ENCODE measurements around the gene ABHD5. TPM values are rescaled to one million over a fixed set of nuclear protein-coding genes. Genes with fewer than 3 reads are reported as not detected.

Gene ABHD5
- total RNA-seq, 1 donor from 2014 or later: 13.2 TPM

DNA sequence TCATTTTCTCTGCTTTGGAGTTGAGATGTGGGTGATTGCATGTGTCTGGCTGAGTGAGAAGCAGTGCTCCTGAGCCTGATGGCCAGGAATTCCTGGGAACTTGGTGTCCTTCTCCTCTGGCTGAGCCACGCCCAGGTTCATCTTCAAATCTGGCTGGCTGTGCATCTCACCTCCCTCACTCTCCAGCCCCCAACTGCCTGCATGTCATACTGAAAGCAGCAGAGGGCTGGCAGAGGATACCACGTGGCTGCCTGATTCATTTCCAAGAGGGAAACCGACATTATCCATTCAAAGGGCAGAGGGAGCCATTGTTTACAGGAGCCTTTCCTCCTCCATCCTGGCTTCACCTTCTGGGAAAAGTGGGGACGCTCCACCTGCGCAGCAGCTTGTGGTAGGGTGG is 57.4 kb downstream of the ABHD5 start:
- H3K4me3 Mint-ChIP-seq: no peak overlapping the region
- no peaks in the 10 kb centered on the region for H3K4me1 Mint-ChIP-seq (ENCODE audit: unreplicated experiment)
- H3K27me3 Mint-ChIP-seq: peaks cover 9% of the 10 kb centered on the region
- no peak for DNase-seq (ENCODE audit: extremely low spot score, unreplicated experiment)
- H3K36me3 Mint-ChIP-seq: no peaks in the 10 kb centered on the region
- H3K9me3 Mint-ChIP-seq: peaks cover 10% of the 10 kb centered on the region
- TF ChIP-seq, protein P1, sequence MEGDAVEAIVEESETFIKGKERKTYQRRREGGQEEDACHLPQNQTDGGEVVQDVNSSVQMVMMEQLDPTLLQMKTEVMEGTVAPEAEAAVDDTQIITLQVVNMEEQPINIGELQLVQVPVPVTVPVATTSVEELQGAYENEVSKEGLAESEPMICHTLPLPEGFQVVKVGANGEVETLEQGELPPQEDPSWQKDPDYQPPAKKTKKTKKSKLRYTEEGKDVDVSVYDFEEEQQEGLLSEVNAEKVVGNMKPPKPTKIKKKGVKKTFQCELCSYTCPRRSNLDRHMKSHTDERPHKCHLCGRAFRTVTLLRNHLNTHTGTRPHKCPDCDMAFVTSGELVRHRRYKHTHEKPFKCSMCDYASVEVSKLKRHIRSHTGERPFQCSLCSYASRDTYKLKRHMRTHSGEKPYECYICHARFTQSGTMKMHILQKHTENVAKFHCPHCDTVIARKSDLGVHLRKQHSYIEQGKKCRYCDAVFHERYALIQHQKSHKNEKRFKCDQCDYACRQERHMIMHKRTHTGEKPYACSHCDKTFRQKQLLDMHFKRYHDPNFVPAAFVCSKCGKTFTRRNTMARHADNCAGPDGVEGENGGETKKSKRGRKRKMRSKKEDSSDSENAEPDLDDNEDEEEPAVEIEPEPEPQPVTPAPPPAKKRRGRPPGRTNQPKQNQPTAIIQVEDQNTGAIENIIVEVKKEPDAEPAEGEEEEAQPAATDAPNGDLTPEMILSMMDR (conservative IDR thresholded peaks at IDR 0.05): no peak
- no peak overlapping the region for H3K27ac Mint-ChIP-seq

DNA sequence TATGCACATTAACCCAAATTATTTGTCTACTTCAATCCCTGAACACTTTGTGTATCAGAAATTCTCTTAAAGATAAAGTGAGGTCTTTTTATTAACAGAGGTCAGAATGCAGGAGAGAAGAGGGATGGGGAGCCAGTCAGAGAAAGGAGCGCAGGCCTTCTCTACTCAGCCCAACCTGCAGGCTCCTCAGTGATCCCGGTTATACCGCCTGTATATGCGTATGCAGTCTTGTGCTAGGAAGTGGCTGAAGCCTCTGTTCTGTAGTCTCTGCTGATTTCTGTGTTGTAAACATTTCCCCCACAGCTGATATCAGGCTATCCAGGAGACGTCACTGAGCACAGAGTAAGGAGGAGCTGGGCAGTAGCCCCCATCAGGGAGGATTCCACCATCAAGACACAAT is 57.9 kb downstream of the ABHD5 start:
- no peaks in the 10 kb centered on the region for H3K36me3 Mint-ChIP-seq
- peaks cover 9% of the 10 kb centered on the region for H3K27me3 Mint-ChIP-seq
- H3K4me1 Mint-ChIP-seq (ENCODE audit: unreplicated experiment): no peaks in the 10 kb centered on the region
- peaks cover 10% of the 10 kb centered on the region for H3K9me3 Mint-ChIP-seq
- no peak for DNase-seq (ENCODE audit: extremely low spot score, unreplicated experiment)
- no peak overlapping the region for H3K27ac Mint-ChIP-seq
- TF ChIP-seq, protein P1 (conservative IDR thresholded peaks at IDR 0.05): no peak
- no peak overlapping the region for H3K4me3 Mint-ChIP-seq

DNA sequence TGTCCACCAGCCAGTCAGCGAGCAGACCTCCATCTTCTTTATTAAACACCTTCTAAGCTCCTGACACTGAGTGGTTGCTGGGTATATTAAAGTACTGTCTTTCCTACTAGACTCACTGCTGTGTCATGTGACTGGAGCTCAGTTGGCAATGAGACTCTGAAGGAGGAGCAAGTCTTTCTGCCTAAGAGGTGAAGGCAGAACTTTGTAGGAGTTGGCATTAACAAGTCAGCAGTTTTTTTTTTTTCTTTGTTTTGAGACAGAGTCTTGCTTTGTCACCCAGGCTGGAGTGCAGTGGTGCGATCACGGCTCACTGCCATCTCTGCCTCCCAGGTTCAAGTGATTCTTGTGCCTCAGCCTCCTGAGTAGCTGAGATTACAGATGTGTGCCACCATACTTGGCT is 62.2 kb downstream of the ABHD5 start:
- no peak overlapping the region for H3K4me3 Mint-ChIP-seq
- no peak overlapping the region for H3K27ac Mint-ChIP-seq
- no peaks in the 10 kb centered on the region for H3K36me3 Mint-ChIP-seq
- H3K4me1 Mint-ChIP-seq (ENCODE audit: unreplicated experiment): no peaks in the 10 kb centered on the region
- no peak for DNase-seq (ENCODE audit: extremely low spot score, unreplicated experiment)
- TF ChIP-seq, protein P1 (conservative IDR thresholded peaks at IDR 0.05): no peak
- H3K9me3 Mint-ChIP-seq: no peaks in the 10 kb centered on the region
- H3K27me3 Mint-ChIP-seq: peaks cover 17% of the 10 kb centered on the region

DNA sequence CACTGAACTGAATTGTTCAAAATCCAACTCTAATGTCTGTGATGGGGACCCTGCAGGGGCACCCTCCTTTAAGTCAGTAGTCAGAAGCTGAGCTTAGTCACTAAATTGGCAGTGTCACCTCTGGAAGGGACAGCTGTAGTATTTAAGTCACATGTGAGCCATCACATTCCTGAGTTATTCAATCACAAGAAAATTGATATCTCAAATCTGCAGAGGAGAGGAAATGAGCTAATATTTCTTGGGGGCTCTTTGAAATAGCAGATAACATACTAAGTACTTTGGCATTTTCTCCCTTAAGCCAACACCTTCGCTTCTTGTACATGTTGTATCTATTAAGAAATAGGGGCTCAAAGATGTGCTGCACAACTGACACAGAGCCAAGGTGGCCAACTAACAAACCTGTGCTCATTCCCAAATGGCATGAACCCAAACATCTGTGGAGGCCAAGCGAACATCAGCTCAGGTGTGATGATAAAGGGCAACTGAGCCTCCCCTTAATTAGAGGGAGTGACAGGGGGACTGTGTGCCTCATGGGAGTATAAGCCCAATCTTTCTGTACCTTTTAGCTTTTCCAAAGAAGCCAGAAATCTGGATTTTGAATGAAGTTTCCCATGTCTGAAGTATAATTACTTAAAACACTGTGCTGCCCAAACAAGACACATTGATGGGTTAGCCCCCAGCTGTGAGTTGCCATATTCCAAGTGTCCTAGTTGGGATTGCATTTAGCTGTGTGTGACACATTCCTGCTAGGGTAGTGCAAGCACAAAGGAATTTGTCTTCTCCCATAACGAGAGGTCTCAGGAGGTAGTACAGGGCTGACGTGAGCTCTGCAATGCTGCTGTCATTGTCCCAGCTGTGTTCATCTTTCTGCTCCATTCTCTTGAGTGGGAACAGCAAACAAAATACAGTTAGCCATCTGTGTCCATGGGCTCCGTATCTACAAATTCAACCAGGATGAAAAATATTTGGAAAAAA is 63.3 kb downstream of the ABHD5 start:
- Mint-ChIP-seq H3K36me3 (no peaks in the 10 kb centered on the region), H3K27me3 (peaks cover 17% of the 10 kb centered on the region), H3K27ac (no peak overlapping the region), H3K9me3 (no peaks in the 10 kb centered on the region), H3K4me3 (no peak overlapping the region), H3K4me1 (ENCODE audit: unreplicated experiment) (no peaks in the 10 kb centered on the region)
- TF ChIP-seq, protein P1 (conservative IDR thresholded peaks at IDR 0.05): no peak
- no peak for DNase-seq (ENCODE audit: extremely low spot score, unreplicated experiment)

DNA sequence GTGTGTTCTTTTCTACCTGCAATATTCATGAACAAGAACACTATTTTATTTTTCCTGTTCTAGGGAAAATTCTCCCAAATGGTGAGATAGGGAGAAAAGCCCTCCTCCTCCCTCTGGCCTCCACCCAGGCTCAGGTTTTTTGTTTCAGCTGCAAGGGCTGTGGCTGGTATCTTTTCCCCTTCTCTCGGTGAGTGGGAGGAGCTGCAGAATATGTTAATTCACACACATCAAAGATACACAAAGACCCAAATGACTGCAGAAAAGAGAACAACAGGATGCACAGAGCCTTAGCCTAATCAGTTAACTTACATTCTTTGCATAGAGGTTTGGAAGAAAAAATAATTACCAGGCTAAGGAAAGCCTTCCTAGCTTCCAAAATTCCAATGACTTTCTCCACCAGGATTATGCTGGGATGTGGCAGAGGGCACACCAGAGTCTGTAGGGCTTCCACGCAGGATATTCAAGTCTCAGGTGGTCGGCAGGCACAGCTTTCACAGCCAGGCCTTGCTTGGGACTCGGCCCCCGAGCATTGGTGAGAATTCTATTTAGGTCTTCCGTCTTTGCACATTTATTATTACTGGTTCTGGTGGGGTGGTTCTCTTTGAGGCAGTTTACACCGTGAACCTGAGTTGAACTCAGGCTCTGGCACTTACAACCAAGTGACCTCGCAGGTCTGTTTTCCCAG is 64.9 kb downstream of the ABHD5 start:
- no peak for DNase-seq (ENCODE audit: extremely low spot score, unreplicated experiment)
- TF ChIP-seq, protein P1 (conservative IDR thresholded peaks at IDR 0.05): no peak
- no peaks in the 10 kb centered on the region for H3K36me3 Mint-ChIP-seq
- H3K4me1 Mint-ChIP-seq (ENCODE audit: unreplicated experiment): no peaks in the 10 kb centered on the region
- no peak overlapping the region for H3K27ac Mint-ChIP-seq
- no peaks in the 10 kb centered on the region for H3K9me3 Mint-ChIP-seq
- H3K4me3 Mint-ChIP-seq: no peak overlapping the region
- H3K27me3 Mint-ChIP-seq: peaks cover 17% of the 10 kb centered on the region
